ENCODE data around the gene ABCA4. TPM values are rescaled to one million over a fixed set of nuclear protein-coding genes. Genes with fewer than 3 reads are reported as not detected.

Gene ABCA4
- total RNA-seq (2021; ENCODE audit: unreplicated experiment) (0.22 TPM), Bru-seq, nascent RNA (percentile 16 among the genes with signal in this experiment), BruChase-seq, experiment 1, labeled RNA remaining after a 6-hour chase (percentile 16 among the genes with signal in this experiment), BruChase-seq, experiment 2, labeled RNA remaining after a 2-hour chase (percentile 13 among the genes with signal in this experiment)
- polyA plus RNA-seq (2012) = 0.22 and 0.39 TPM in 2 replicates
- long read RNA-seq, partial matches to known transcripts = 1 of 2 reads
- long read RNA-seq, other reads (novel, unspliced or antisense) = 1 of 2 reads

- Histone ChIP-seq H3K4me2 (ENCODE audit: low read length) (no peak within 1 kb of the TSS), H3K79me2 (ENCODE audit: insufficient read depth, low read length) (no peaks in the 10 kb centered on the region), H3K9me3 (ENCODE audit: control insufficient read depth in 1 of 2, insufficient read depth in 1 of 2, low read depth in 1 of 2, low read length in 2 of 2) (no peaks in the 10 kb centered on the region), H3K27me3 (ENCODE audit: insufficient read depth, low read length) (no peaks in the 10 kb centered on the region), H3K27ac (ENCODE audit: low read depth, low read length) (no peak within 1 kb of the TSS), H4K20me1 (ENCODE audit: insufficient read depth) (no peaks in the 10 kb centered on the region), H3K36me3 (ENCODE audit: control insufficient read depth in 1 of 2, insufficient read depth in 2 of 2, low read length in 2 of 2) (no peaks in the 10 kb centered on the region), H3K9me2 (ENCODE audit: insufficient read depth) (no peaks in the 10 kb centered on the region), H3K4me1 (ENCODE audit: control insufficient read depth in 1 of 2, insufficient read depth in 2 of 2, low read length in 2 of 2) (peaks cover 0 to 3% of the 10 kb centered on the region in 2 experiments; a peak in 1 of 4 replicates), H2AFZ (ENCODE audit: low read depth, low read length, poor library complexity, severe bottlenecking) (no peak within 1 kb of the TSS), H3K4me3 (replicated peaks in 1 of 2; ENCODE audit: low read depth in 1 of 2, low read length in 2 of 2) (no peak within 1 kb of the TSS), H3K9ac (ENCODE audit: low read length) (no peak within 1 kb of the TSS)
- no TSS peak for BruUV-seq (replicated peaks)
- intact Hi-C loops (cut with micrococcal nuclease) = no loop called here
- no peak for DNase-seq (ENCODE audit: low read depth, low spot score)
- POLR2A ChIA-PET = no interaction called here
- CTCF ChIA-PET = no interaction called here
- no peak for ATAC-seq
- no peak for TF ChIP-seq SP1 (IDR thresholded peaks at IDR 0.05; ENCODE audit: low read depth)
- TF ChIP-seq ELF1 (IDR thresholded peaks at IDR 0.05; ENCODE audit: borderline replicate concordance, low read depth) = no peak
- TF ChIP-seq YY1 (IDR thresholded peaks at IDR 0.05; ENCODE audit: extremely low read depth, insufficient replicate concordance, low read depth, low read length) = no peak
- TF ChIP-seq SIN3A (IDR thresholded peaks at IDR 0.05; ENCODE audit: low read depth) = no peak
- TF ChIP-seq SRF (IDR thresholded peaks at IDR 0.05; ENCODE audit: low read depth) = no peak
- RAD21 ChIA-PET (ENCODE audit: low non-redundant PET in 1 of 2, low total read pairs in 2 of 2, uncharacterized antibody in 2 of 2, unreplicated experiment in 2 of 2) = no interaction called here
Measured at GRCh38 chr1:94120991-94121390, at the start of gene ABCA4. Gene ABCA4 (minus strand): TSS chr1:94121148. CDS start chr1:94121045, 103 bp downstream.

GRCh38 chr1:94169126-94169525 lies 48.2 kb upstream of the ABCA4 start:
- H3K9me2 ChIP-seq (ENCODE audit: insufficient read depth) = no peaks in the 10 kb centered on the region
- H3K4me3 ChIP-seq (replicated peaks in 1 of 2; ENCODE audit: low read depth in 1 of 2, low read length in 2 of 2) = no peak overlapping the region
- ChIA-PET RAD21 (ENCODE audit: low non-redundant PET in 1 of 2, low total read pairs in 2 of 2, uncharacterized antibody in 2 of 2, unreplicated experiment in 2 of 2) (no interaction called here), CTCF (no interaction called here), POLR2A (no interaction called here)
- H3K9ac ChIP-seq (ENCODE audit: low read length) = no peak overlapping the region
- no peaks in the 10 kb centered on the region for H3K9me3 ChIP-seq (ENCODE audit: control insufficient read depth in 1 of 2, insufficient read depth in 1 of 2, low read depth in 1 of 2, low read length in 2 of 2)
- TSS peak; percentile 1 for BruUV-seq (replicated peaks)
- intact Hi-C loops (cut with micrococcal nuclease) = no loop called here
- no peaks in the 10 kb centered on the region for H3K27me3 ChIP-seq (ENCODE audit: insufficient read depth, low read length)
- ATAC-seq (no peak), DNase-seq (ENCODE audit: low read depth, low spot score) (no peak)
- H4K20me1 ChIP-seq (ENCODE audit: insufficient read depth) = peaks cover 17% of the 10 kb centered on the region; the same call in 1 of the 2 replicates
- no peak overlapping the region for H2AFZ ChIP-seq (ENCODE audit: low read depth, low read length, poor library complexity, severe bottlenecking)
- H3K79me2 ChIP-seq (ENCODE audit: insufficient read depth, low read length) = peaks cover 24% of the 10 kb centered on the region
- H3K4me1 ChIP-seq (ENCODE audit: control insufficient read depth in 1 of 2, insufficient read depth in 2 of 2, low read length in 2 of 2) = peaks cover 0 to 5% of the 10 kb centered on the region in 2 experiments; a peak in 1 of 4 replicates
- no peak overlapping the region for H3K27ac ChIP-seq (ENCODE audit: low read depth, low read length)
- no peak for TF ChIP-seq ZNF274 (IDR thresholded peaks at IDR 0.05; ENCODE audit: low read depth, low read length)
- peak; percentile 49; the same call in 1 of the 2 replicates for TF ChIP-seq POLR2AphosphoS5 (IDR thresholded peaks at IDR 0.05; ENCODE audit: low read depth, low read length)
- no peak overlapping the region for H3K4me2 ChIP-seq (ENCODE audit: low read length)
- peaks cover 17 to 40% of the 10 kb centered on the region in 2 experiments for H3K36me3 ChIP-seq (ENCODE audit: control insufficient read depth in 1 of 2, insufficient read depth in 2 of 2, low read length in 2 of 2)
